ENCODE results near the gene MT2A. TPM values are rescaled to one million over a fixed set of nuclear protein-coding genes. Genes with fewer than 3 reads are reported as not detected.

MT2A gene
- total RNA-seq, 1 donor from 2014 or later: 160 TPM

GRCh38 chr16:56645311-56645710, 36.9 kb downstream of the MT2A start:
- Mint-ChIP-seq H3K9me3 (ENCODE audit: low read depth) (no peaks in the 10 kb centered on the region), H3K27ac (ENCODE audit: unreplicated experiment) (no peak overlapping the region), H3K27me3 (ENCODE audit: low read depth) (peaks cover 57% of the 10 kb centered on the region), H3K4me3 (ENCODE audit: unreplicated experiment) (no peak overlapping the region), H3K36me3 (ENCODE audit: low read depth) (peaks cover 2% of the 10 kb centered on the region), H3K4me1 (ENCODE audit: low read depth) (peaks cover 4% of the 10 kb centered on the region)
- no peak for TF ChIP-seq CTCF (IDR thresholded peaks at IDR 0.05)
- no peak for DNase-seq (ENCODE audit: low spot score)

GRCh38 chr16:56645838-56646237, 37.5 kb downstream of the MT2A start:
- Mint-ChIP-seq H3K4me3 (ENCODE audit: unreplicated experiment) (no peak overlapping the region), H3K36me3 (ENCODE audit: low read depth) (peaks cover 2% of the 10 kb centered on the region), H3K9me3 (ENCODE audit: low read depth) (no peaks in the 10 kb centered on the region), H3K27me3 (ENCODE audit: low read depth) (peaks cover 54% of the 10 kb centered on the region), H3K4me1 (ENCODE audit: low read depth) (peaks cover 4% of the 10 kb centered on the region), H3K27ac (ENCODE audit: unreplicated experiment) (no peak overlapping the region)
- no peak for TF ChIP-seq CTCF (IDR thresholded peaks at IDR 0.05)
- no peak for DNase-seq (ENCODE audit: low spot score)

GRCh38 chr16:56647641-56648431, 39.5 kb downstream of the MT2A start:
- peaks cover 44% of the 10 kb centered on the region for H3K27me3 Mint-ChIP-seq (ENCODE audit: low read depth)

GRCh38 chr16:56649271-56649670, 40.9 kb downstream of the MT2A start:
- H3K36me3 Mint-ChIP-seq (ENCODE audit: low read depth): no peaks in the 10 kb centered on the region
- peaks cover 2% of the 10 kb centered on the region for H3K4me1 Mint-ChIP-seq (ENCODE audit: low read depth)
- H3K27ac Mint-ChIP-seq (ENCODE audit: unreplicated experiment): no peak overlapping the region
- H3K4me3 Mint-ChIP-seq (ENCODE audit: unreplicated experiment): no peak overlapping the region
- no peaks in the 10 kb centered on the region for H3K9me3 Mint-ChIP-seq (ENCODE audit: low read depth)
- H3K27me3 Mint-ChIP-seq (ENCODE audit: low read depth): peaks cover 36% of the 10 kb centered on the region
- DNase-seq (ENCODE audit: low spot score): no peak
- no peak for TF ChIP-seq CTCF (IDR thresholded peaks at IDR 0.05)

More at GRCh38 chr16:56647641-56648431, 39.5 kb downstream of the MT2A start:
- Mint-ChIP-seq H3K27ac (ENCODE audit: unreplicated experiment) (no peak overlapping the region), H3K9me3 (ENCODE audit: low read depth) (no peaks in the 10 kb centered on the region), H3K4me1 (ENCODE audit: low read depth) (peaks cover 4% of the 10 kb centered on the region), H3K36me3 (ENCODE audit: low read depth) (no peaks in the 10 kb centered on the region), H3K4me3 (ENCODE audit: unreplicated experiment) (no peak overlapping the region)
- TF ChIP-seq CTCF (IDR thresholded peaks at IDR 0.05): no peak
- no peak for DNase-seq (ENCODE audit: low spot score)

- Mint-ChIP-seq H3K4me1 (ENCODE audit: low read depth) (peaks cover 5% of the 10 kb centered on the region), H3K4me3 (ENCODE audit: unreplicated experiment) (no peak overlapping the region), H3K36me3 (ENCODE audit: low read depth) (no peaks in the 10 kb centered on the region), H3K27me3 (ENCODE audit: low read depth) (peaks cover 31% of the 10 kb centered on the region), H3K27ac (ENCODE audit: unreplicated experiment) (no peak overlapping the region), H3K9me3 (ENCODE audit: low read depth) (no peaks in the 10 kb centered on the region)
- no peak for DNase-seq (ENCODE audit: low spot score)
- TF ChIP-seq CTCF (IDR thresholded peaks at IDR 0.05): no peak
Measured at GRCh38 chr16:56649820-56650219, 41.4 kb downstream of the MT2A start.
